ENCODE measurements around the gene CYTH1. TPM values are rescaled to one million over a fixed set of nuclear protein-coding genes. Genes with fewer than 3 reads are reported as not detected.

CYTH1 gene
- total RNA-seq, 1 experiment from 2014 or later, result 9.7 TPM

- H3K4me1 Mint-ChIP-seq, result peaks cover 31 to 35% of the 10 kb centered on the region in 2 experiments
- Histone ChIP-seq H3K79me2 (ENCODE audit: insufficient read depth, low read length) (no peaks in the 10 kb centered on the region; the same call in 1 of the 2 replicates), H4K20me1 (ENCODE audit: control insufficient read depth, insufficient read depth, insufficient read length) (no peaks in the 10 kb centered on the region), H3K4me2 (ENCODE audit: insufficient read depth, insufficient read length, low read length) (no peak overlapping the region), H3K23ac (ENCODE audit: insufficient read length, low read depth, low read length) (no peak overlapping the region), H3K56ac (ENCODE audit: insufficient read length, low read depth, low read length) (no peak overlapping the region), H2BK120ac (ENCODE audit: low read depth, low read length, poor library complexity, severe bottlenecking) (no peak overlapping the region), H4K8ac (replicated peaks; ENCODE audit: insufficient read length, low read depth, low read length) (no peak overlapping the region), H4K91ac (ENCODE audit: insufficient read length, low read depth, low read length) (no peak overlapping the region), H4K5ac (ENCODE audit: insufficient read length, low read depth, low read length) (no peak overlapping the region), H3K27ac (ENCODE audit: insufficient read length, low read depth, low read length) (no peak overlapping the region), H3K4ac (ENCODE audit: low read depth, low read length) (no peak overlapping the region), H3T11ph (ENCODE audit: low read length) (no peak overlapping the region), H2AK5ac (ENCODE audit: insufficient read length, low read length) (no peak overlapping the region), H2BK15ac (ENCODE audit: low read depth, low read length) (no peak overlapping the region), H3K79me1 (ENCODE audit: insufficient read depth, low read depth, low read length, poor library complexity, severe bottlenecking) (no peaks in the 10 kb centered on the region), H2AFZ (ENCODE audit: low read length) (no peak overlapping the region), H3K4me1 (ENCODE audit: insufficient read depth, low read length) (peaks cover 13% of the 10 kb centered on the region; the same call in 1 of the 2 replicates), H3K23me2 (ENCODE audit: insufficient read length, low read depth, low read length, poor library complexity, severe bottlenecking) (peaks cover 5% of the 10 kb centered on the region), H2BK12ac (ENCODE audit: insufficient read length, low read depth, low read length) (no peak overlapping the region), H3K9ac (ENCODE audit: extremely low read depth, insufficient read length, low read length) (no peak overlapping the region), H2BK5ac (ENCODE audit: insufficient read length, low read length) (no peak overlapping the region), H3K9me3 (ENCODE audit: control insufficient read depth, low read depth, low read length) (no peaks in the 10 kb centered on the region), H3K14ac (ENCODE audit: insufficient read depth, low read length) (no peak overlapping the region), H3K18ac (ENCODE audit: insufficient read length, low read depth, low read length) (no peak overlapping the region), H3K27me3 (ENCODE audit: insufficient read depth, low read length) (no peaks in the 10 kb centered on the region), H2BK20ac (ENCODE audit: low read depth, low read length, poor library complexity, severe bottlenecking) (no peak overlapping the region)
- no peak overlapping the region for H3K27ac Mint-ChIP-seq
- H3K9me3 Mint-ChIP-seq, result no peaks in the 10 kb centered on the region
- no peaks in the 10 kb centered on the region for H3K36me3 Mint-ChIP-seq (ENCODE audit: insufficient read depth in 1 of 3, low read depth in 3 of 3)
- DNase-seq, result no peak
- no peaks in the 10 kb centered on the region for H3K27me3 Mint-ChIP-seq (ENCODE audit: low read depth)
- no peak overlapping the region for H3K4me3 Mint-ChIP-seq
- TF ChIP-seq, protein P1, sequence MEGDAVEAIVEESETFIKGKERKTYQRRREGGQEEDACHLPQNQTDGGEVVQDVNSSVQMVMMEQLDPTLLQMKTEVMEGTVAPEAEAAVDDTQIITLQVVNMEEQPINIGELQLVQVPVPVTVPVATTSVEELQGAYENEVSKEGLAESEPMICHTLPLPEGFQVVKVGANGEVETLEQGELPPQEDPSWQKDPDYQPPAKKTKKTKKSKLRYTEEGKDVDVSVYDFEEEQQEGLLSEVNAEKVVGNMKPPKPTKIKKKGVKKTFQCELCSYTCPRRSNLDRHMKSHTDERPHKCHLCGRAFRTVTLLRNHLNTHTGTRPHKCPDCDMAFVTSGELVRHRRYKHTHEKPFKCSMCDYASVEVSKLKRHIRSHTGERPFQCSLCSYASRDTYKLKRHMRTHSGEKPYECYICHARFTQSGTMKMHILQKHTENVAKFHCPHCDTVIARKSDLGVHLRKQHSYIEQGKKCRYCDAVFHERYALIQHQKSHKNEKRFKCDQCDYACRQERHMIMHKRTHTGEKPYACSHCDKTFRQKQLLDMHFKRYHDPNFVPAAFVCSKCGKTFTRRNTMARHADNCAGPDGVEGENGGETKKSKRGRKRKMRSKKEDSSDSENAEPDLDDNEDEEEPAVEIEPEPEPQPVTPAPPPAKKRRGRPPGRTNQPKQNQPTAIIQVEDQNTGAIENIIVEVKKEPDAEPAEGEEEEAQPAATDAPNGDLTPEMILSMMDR (conservative IDR thresholded peaks at IDR 0.05), result no peak
- no CpG with 5 or more reads among the region's 7 CpGs for WGBS (ENCODE audit: extremely low coverage, insufficient read length, low lambda C conversion rate)
Observed at GRCh38 chr17:78728495-78728894, 53.6 kb downstream of the CYTH1 start.
